ENCODE results near the gene NDRG3. TPM values are rescaled to one million over a fixed set of nuclear protein-coding genes. Genes with fewer than 3 reads are reported as not detected.

NDRG3 gene
- total and polyA plus RNA-seq, 2 of the 8 experiments (the other 6 are each of a cell fraction or from before 2014, with no cell fraction given) = 25.7 to 32.3 TPM

DNA sequence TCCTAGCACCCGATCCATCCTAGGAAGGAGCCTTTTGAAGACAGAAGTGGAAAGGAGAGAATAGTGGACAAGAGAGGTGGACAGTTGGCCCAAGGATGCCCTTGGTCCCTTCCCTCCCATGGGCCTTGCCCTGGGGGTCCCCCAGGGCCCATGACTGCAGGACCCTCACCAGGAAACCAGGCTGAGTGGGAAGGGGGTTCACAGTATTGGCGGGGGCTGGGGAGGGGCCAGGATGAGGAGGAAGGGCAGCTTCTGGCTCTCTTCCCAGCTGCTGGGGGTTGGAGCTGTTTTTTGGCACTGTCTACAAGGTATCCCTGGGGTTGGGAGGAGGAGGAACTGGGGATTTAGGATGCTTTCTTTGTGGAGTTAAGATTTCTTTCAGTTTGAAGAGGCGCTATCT is 31.7 kb upstream of the NDRG3 start (continued):
- TF ChIP-seq, protein P1, sequence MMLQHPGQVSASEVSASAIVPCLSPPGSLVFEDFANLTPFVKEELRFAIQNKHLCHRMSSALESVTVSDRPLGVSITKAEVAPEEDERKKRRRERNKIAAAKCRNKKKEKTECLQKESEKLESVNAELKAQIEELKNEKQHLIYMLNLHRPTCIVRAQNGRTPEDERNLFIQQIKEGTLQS (IDR thresholded peaks at IDR 0.05; ENCODE audit: insufficient read depth, low read depth, low read length) = no peak
- no peak for TF ChIP-seq SRF (IDR thresholded peaks at IDR 0.05; ENCODE audit: low read depth, low read length)
- TF ChIP-seq MAFK (IDR thresholded peaks at IDR 0.05; ENCODE audit: low read depth, low read length) = no peak
- no peak for TF ChIP-seq BACH1 (IDR thresholded peaks at IDR 0.05; ENCODE audit: low read length)
- TF ChIP-seq PHF8 (conservative IDR thresholded peaks at IDR 0.05; ENCODE audit: low read depth, low read length) = no peak
- TF ChIP-seq BRCA1 (IDR thresholded peaks at IDR 0.05; ENCODE audit: low read depth, low read length) = no peak
- TF ChIP-seq POLR2AphosphoS5 (IDR thresholded peaks at IDR 0.05; ENCODE audit: low read depth, low read length) = no peak
- TF ChIP-seq CBX5 (IDR thresholded peaks at IDR 0.05; ENCODE audit: low read depth, low read length) = no peak

Measured in H1 (cell line).